GM23338 (cell line): Measurements from ENCODE around the gene FAXDC2. TPM values are rescaled to one million over a fixed set of nuclear protein-coding genes. Genes with fewer than 3 reads are reported as not detected.

ENCODE experiments used
- ATAC-seq: fragments of 200-7000 bp; cut with Tn5 transposase; 3 replicates; pipeline ENCODE4 v1.9.1; 2020
- DNase-seq: peaks from one replicate; pipeline ENCODE4 v3.0.0-alpha.2; 2015; ENCODE audit warnings: low spot score
- H2AFZ ChIP-seq: fragments of 200-600 bp; sonication (generic); 2 replicates; pipeline ENCODE4 v1.8.0; 2016; ENCODE audit warnings: antibody characterized with exemption, mild to moderate bottlenecking, moderate library complexity
- H3F3A ChIP-seq: fragments of 200-600 bp; sonication (generic); replicated peaks from 2 replicates; pipeline ENCODE4 v1.8.0; 2017; ENCODE audit warnings: antibody characterized with exemption, mixed run types, low read depth
- H3K27ac ChIP-seq: fragments of 200-600 bp; sonication (generic); 2 replicates; pipeline ENCODE4 v1.6.1; 2016; ENCODE audit warnings: low read depth
- H3K27me3 ChIP-seq: fragments of 200-600 bp; sonication (generic); 2 replicates; pipeline ENCODE4 v1.8.0; 2016; ENCODE audit warnings: mild to moderate bottlenecking, mixed run types, moderate library complexity; ENCODE audit not compliant: insufficient read depth
- H3K36me3 ChIP-seq: fragments of 200-600 bp; sonication (generic); 2 replicates; pipeline ENCODE4 v1.8.0; 2016; ENCODE audit warnings: mild to moderate bottlenecking; ENCODE audit not compliant: insufficient read depth
- H3K4me1 ChIP-seq: fragments of 200-600 bp; sonication (generic); 2 replicates; pipeline ENCODE4 v1.8.0; 2016; ENCODE audit warnings: mild to moderate bottlenecking, moderate library complexity; ENCODE audit not compliant: insufficient read depth
- H3K4me2 ChIP-seq: fragments of 200-600 bp; sonication (generic); 2 replicates; pipeline ENCODE4 v1.7.1; 2017; ENCODE audit warnings: mixed run types
- H3K4me3 ChIP-seq: fragments of 200-600 bp; sonication (generic); 2 replicates; pipeline ENCODE4 v1.6.1; 2016; ENCODE audit warnings: mixed run types
- H3K79me2 ChIP-seq: fragments of 200-600 bp; sonication (generic); replicated peaks from 2 replicates; pipeline ENCODE4 v1.8.0; 2017; ENCODE audit warnings: mild to moderate bottlenecking; ENCODE audit not compliant: insufficient read depth
- H3K9me2 ChIP-seq: fragments of 200-600 bp; sonication (generic); 2 replicates; pipeline ENCODE4 v1.8.0; 2017; ENCODE audit not compliant: insufficient read depth
- H4K20me1 ChIP-seq: fragments of 200-600 bp; sonication (generic); replicated peaks from 2 replicates; pipeline ENCODE4 v1.8.0; 2017; ENCODE audit warnings: mild to moderate bottlenecking; ENCODE audit not compliant: insufficient read depth
- H3K27ac Mint-ChIP-seq: 2 replicates; pipeline ENCODE4 v1.8.0; 2020; ENCODE audit warnings: inconsistent platforms, mild to moderate bottlenecking, moderate library complexity, mixed read lengths
- H3K27me3 Mint-ChIP-seq: 3 replicates; pipeline ENCODE4 v1.8.0; 2022; ENCODE audit warnings: low read depth, mild to moderate bottlenecking, moderate library complexity, mixed read lengths, inconsistent platforms; ENCODE audit not compliant: insufficient read depth, poor library complexity
- H3K36me3 Mint-ChIP-seq: 3 replicates; pipeline ENCODE4 v1.8.0; 2021; ENCODE audit warnings: low read depth, mild to moderate bottlenecking, inconsistent platforms, moderate library complexity, mixed read lengths
- H3K4me1 Mint-ChIP-seq: 3 replicates; pipeline ENCODE4 v1.8.0; 2020; ENCODE audit warnings: mild to moderate bottlenecking, inconsistent platforms, mixed read lengths
- H3K4me3 Mint-ChIP-seq: 3 replicates; pipeline ENCODE4 v1.8.0; 2021; ENCODE audit warnings: moderate library complexity, mild to moderate bottlenecking, inconsistent platforms, mixed read lengths
- H3K9me3 Mint-ChIP-seq: 3 replicates; pipeline ENCODE4 v1.8.0; 2020; ENCODE audit warnings: moderate library complexity, mild to moderate bottlenecking, inconsistent platforms, mixed read lengths
- CREB1 ChIP-seq: fragments of 250-450 bp; sonication (Bioruptor Pico); IDR thresholded peaks from 2 replicates; pipeline ENCODE4 v1.5.0; 2020; ENCODE audit warnings: low read depth, mild to moderate bottlenecking, moderate library complexity
- CTCF ChIP-seq, 2 experiments: fragments of 200-600 bp in 1 of 2; sonication (generic) in 1 of 2; conservative IDR thresholded peaks; 2 replicates each; pipeline versions ENCODE4 v1.5.1 to v1.6.1; 2016 to 2017; ENCODE audit warnings: antibody characterized with exemption in 2 of 2, low read depth in 2 of 2, mild to moderate bottlenecking in 2 of 2, moderate library complexity in 1 of 2
- NANOG ChIP-seq: IDR thresholded peaks from 2 replicates; pipeline ENCODE4 v1.6.1; 2016; ENCODE audit warnings: antibody characterized with exemption, borderline replicate concordance
- POLR2AphosphoS5 ChIP-seq: IDR thresholded peaks from 2 replicates; pipeline ENCODE4 v1.6.1; 2016; ENCODE audit warnings: antibody characterized with exemption, low read depth
- ZNF114 ChIP-seq: fragments of 250-450 bp; sonication (Bioruptor Pico); IDR thresholded peaks from 2 replicates; pipeline ENCODE4 v1.5.0; 2020; ENCODE audit warnings: mild to moderate bottlenecking, moderate library complexity
- ZNF331 ChIP-seq: fragments of 250-450 bp; sonication (Bioruptor Pico); IDR thresholded peaks from 2 replicates; pipeline ENCODE4 v1.5.0; 2020; ENCODE audit warnings: low read depth, mild to moderate bottlenecking, moderate library complexity
- ZNF462 ChIP-seq: fragments of 250-450 bp; sonication (Bioruptor Pico); IDR thresholded peaks from 2 replicates; pipeline ENCODE4 v1.5.0; 2020; ENCODE audit warnings: mild to moderate bottlenecking, moderate library complexity
- polyA plus RNA-seq: library from polyadenylated mRNA; unstranded; fragments of >200 nt; fragmentation: Nextera tagmentation; extraction: Ambion mirVana; gene quantifications from 2 replicates; pipeline ENCODE4 v1.2.1, GENCODE V29; 2016
- total RNA-seq: library from RNA; depleted of rRNA; stranded (reverse); fragments of >200 nt; shearing (Covaris generic); gene quantifications from 2 replicates; pipeline ENCODE4 v1.2.3, GENCODE V29; 2014
- TF ChIP-seq, protein P1 (sequence below): IDR thresholded peaks from one replicate; pipeline ENCODE4 v1.6.1; 2018; ENCODE audit warnings: antibody characterized with exemption; ENCODE audit not compliant: unreplicated experiment

FAXDC2 gene
- total and polyA plus RNA-seq, 2 experiments from 2014 or later: 4.0 to 4.6 TPM

- Mint-ChIP-seq H3K4me1 (peaks cover 26% of the 10 kb centered on the region), H3K27me3 (peaks cover 17% of the 10 kb centered on the region), H3K27ac (peak overlapping the region; percentile 100), H3K36me3 (peaks cover 8% of the 10 kb centered on the region), H3K4me3 (peak overlapping the region; percentile 91), H3K9me3 (no peaks in the 10 kb centered on the region)
- Histone ChIP-seq H3K27ac (peak overlapping the region; percentile 99), H3K36me3 (0 out of 2 replicates have a peak, but pooled peaks cover 1% of the 10 kb centered on the region), H2AFZ (peak overlapping the region; percentile 38; the same call in 1 of the 2 replicates), H3K4me3 (peak overlapping the region; percentile 93), H3K27me3 (no peaks in the 10 kb centered on the region), H3K4me1 (peaks cover 24% of the 10 kb centered on the region), H3K9me2 (no peaks in the 10 kb centered on the region), H3K79me2 (peaks cover 40% of the 10 kb centered on the region), H4K20me1 (peaks cover 9% of the 10 kb centered on the region; the same call in 1 of the 2 replicates), H3F3A (peaks cover 13% of the 10 kb centered on the region; the same call in 1 of the 2 replicates), H3K4me2 (peak overlapping the region; percentile 93)
- DNase-seq (peak; percentile 97), ATAC-seq (peak; percentile 87)
- TF ChIP-seq CREB1 (CRISPR knock-in tag): peak; percentile 78
- TF ChIP-seq CTCF (conservative IDR thresholded peaks at IDR 0.05; ENCODE audit: low read depth in 2 of 2): no peak; a peak in 1 of 4 replicates
- no peak for TF ChIP-seq NANOG
- TF ChIP-seq POLR2AphosphoS5: peak; percentile 63
Measured at GRCh38 chr5:154857530-154858296, 7.3 kb upstream of the FAXDC2 start.

- H3K9me3 Mint-ChIP-seq: no peaks in the 10 kb centered on the region
- H3K9me2 ChIP-seq: no peaks in the 10 kb centered on the region
- no peaks in the 10 kb centered on the region for H3K36me3 ChIP-seq
- H3K27me3 Mint-ChIP-seq: peaks cover 5% of the 10 kb centered on the region
- H3K27me3 ChIP-seq: no peaks in the 10 kb centered on the region
- H3K36me3 Mint-ChIP-seq: no peaks in the 10 kb centered on the region
- no peaks in the 10 kb centered on the region for H3K79me2 ChIP-seq
- H2AFZ ChIP-seq: no peak overlapping the region
- DNase-seq: no peak
- peaks cover 23% of the 10 kb centered on the region; the same call in 2 of the 3 replicates for H3K4me1 Mint-ChIP-seq
- H3K4me3 ChIP-seq: peak overlapping the region; percentile 44; the same call in 1 of the 2 replicates
- H3K4me1 ChIP-seq: 0 out of 2 replicates have a peak, but pooled peaks cover 8% of the 10 kb centered on the region
- ATAC-seq: no peak
- 0 out of 2 replicates have a peak, but pooled peaks cover 3% of the 10 kb centered on the region for H3F3A ChIP-seq
- 0 out of 2 replicates have a peak overlapping the region, but pooled peaks have one; percentile 32 for H3K27ac ChIP-seq
- no peaks in the 10 kb centered on the region for H4K20me1 ChIP-seq
- peak overlapping the region; percentile 84 for H3K4me3 Mint-ChIP-seq
- H3K27ac Mint-ChIP-seq: peak overlapping the region; percentile 94
- peak overlapping the region; percentile 69 for H3K4me2 ChIP-seq
- TF ChIP-seq CREB1 (CRISPR knock-in tag) (no peak), POLR2AphosphoS5 (no peak), ZNF331 (CRISPR knock-in tag) (no peak), ZNF462 (CRISPR knock-in tag) (no peak), ZNF114 (CRISPR knock-in tag) (no peak)
- TF ChIP-seq, protein P1, sequence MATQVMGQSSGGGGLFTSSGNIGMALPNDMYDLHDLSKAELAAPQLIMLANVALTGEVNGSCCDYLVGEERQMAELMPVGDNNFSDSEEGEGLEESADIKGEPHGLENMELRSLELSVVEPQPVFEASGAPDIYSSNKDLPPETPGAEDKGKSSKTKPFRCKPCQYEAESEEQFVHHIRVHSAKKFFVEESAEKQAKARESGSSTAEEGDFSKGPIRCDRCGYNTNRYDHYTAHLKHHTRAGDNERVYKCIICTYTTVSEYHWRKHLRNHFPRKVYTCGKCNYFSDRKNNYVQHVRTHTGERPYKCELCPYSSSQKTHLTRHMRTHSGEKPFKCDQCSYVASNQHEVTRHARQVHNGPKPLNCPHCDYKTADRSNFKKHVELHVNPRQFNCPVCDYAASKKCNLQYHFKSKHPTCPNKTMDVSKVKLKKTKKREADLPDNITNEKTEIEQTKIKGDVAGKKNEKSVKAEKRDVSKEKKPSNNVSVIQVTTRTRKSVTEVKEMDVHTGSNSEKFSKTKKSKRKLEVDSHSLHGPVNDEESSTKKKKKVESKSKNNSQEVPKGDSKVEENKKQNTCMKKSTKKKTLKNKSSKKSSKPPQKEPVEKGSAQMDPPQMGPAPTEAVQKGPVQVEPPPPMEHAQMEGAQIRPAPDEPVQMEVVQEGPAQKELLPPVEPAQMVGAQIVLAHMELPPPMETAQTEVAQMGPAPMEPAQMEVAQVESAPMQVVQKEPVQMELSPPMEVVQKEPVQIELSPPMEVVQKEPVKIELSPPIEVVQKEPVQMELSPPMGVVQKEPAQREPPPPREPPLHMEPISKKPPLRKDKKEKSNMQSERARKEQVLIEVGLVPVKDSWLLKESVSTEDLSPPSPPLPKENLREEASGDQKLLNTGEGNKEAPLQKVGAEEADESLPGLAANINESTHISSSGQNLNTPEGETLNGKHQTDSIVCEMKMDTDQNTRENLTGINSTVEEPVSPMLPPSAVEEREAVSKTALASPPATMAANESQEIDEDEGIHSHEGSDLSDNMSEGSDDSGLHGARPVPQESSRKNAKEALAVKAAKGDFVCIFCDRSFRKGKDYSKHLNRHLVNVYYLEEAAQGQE: no peak
Measured at GRCh38 chr5:154851351-154851750, 948 bp upstream of the FAXDC2 start.
